Measurements from ENCODE around the gene MISFA. TPM values are rescaled to one million over a fixed set of nuclear protein-coding genes. Genes with fewer than 3 reads are reported as not detected.

MISFA gene
- total RNA-seq, 1 experiment from 2014 or later: 3.7 TPM

GRCh38 chr11:18581825-18582224 is 17.8 kb upstream of the MISFA start:
- Histone ChIP-seq H3K9me3 (ENCODE audit: control insufficient read depth, low read depth, low read length) (no peaks in the 10 kb centered on the region), H3K4me2 (ENCODE audit: insufficient read depth, insufficient read length, low read length) (no peak overlapping the region), H3K4ac (ENCODE audit: low read depth, low read length) (no peak overlapping the region), H2BK15ac (ENCODE audit: low read depth, low read length) (no peak overlapping the region), H3T11ph (ENCODE audit: low read length) (no peak overlapping the region), H3K9ac (ENCODE audit: extremely low read depth, insufficient read length, low read length) (no peak overlapping the region), H2AK5ac (ENCODE audit: insufficient read length, low read length) (no peak overlapping the region), H2BK120ac (ENCODE audit: low read depth, low read length, poor library complexity, severe bottlenecking) (no peak overlapping the region), H3K79me1 (ENCODE audit: insufficient read depth, low read depth, low read length, poor library complexity, severe bottlenecking) (no peaks in the 10 kb centered on the region), H3K23me2 (ENCODE audit: insufficient read length, low read depth, low read length, poor library complexity, severe bottlenecking) (no peaks in the 10 kb centered on the region), H3K18ac (ENCODE audit: insufficient read length, low read depth, low read length) (no peak overlapping the region), H3K27me3 (ENCODE audit: insufficient read depth, low read length) (no peaks in the 10 kb centered on the region), H2BK5ac (ENCODE audit: insufficient read length, low read length) (no peak overlapping the region), H4K8ac (replicated peaks; ENCODE audit: insufficient read length, low read depth, low read length) (no peak overlapping the region), H3K56ac (ENCODE audit: insufficient read length, low read depth, low read length) (no peak overlapping the region), H2AFZ (ENCODE audit: low read length) (no peak overlapping the region), H3K23ac (ENCODE audit: insufficient read length, low read depth, low read length) (no peak overlapping the region), H3K27ac (ENCODE audit: insufficient read length, low read depth, low read length) (no peak overlapping the region), H3K79me2 (ENCODE audit: insufficient read depth, low read length) (no peaks in the 10 kb centered on the region), H3K4me1 (ENCODE audit: insufficient read depth, low read length) (no peaks in the 10 kb centered on the region), H2BK12ac (ENCODE audit: insufficient read length, low read depth, low read length) (no peak overlapping the region), H2BK20ac (ENCODE audit: low read depth, low read length, poor library complexity, severe bottlenecking) (no peak overlapping the region), H4K5ac (ENCODE audit: insufficient read length, low read depth, low read length) (no peak overlapping the region), H3K14ac (ENCODE audit: insufficient read depth, low read length) (no peak overlapping the region), H4K20me1 (ENCODE audit: control insufficient read depth, insufficient read depth, insufficient read length) (no peaks in the 10 kb centered on the region), H4K91ac (ENCODE audit: insufficient read length, low read depth, low read length) (no peak overlapping the region)
- TF ChIP-seq CTCF (conservative IDR thresholded peaks at IDR 0.05): no peak
- WGBS (ENCODE audit: extremely low coverage, insufficient read length, low lambda C conversion rate): no CpG with 5 or more reads among the region's 1 CpG
- H3K4me3 Mint-ChIP-seq: no peak overlapping the region
- no peak for DNase-seq
- no peaks in the 10 kb centered on the region for H3K27me3 Mint-ChIP-seq (ENCODE audit: low read depth)
- H3K4me1 Mint-ChIP-seq: peaks cover 0 to 3% of the 10 kb centered on the region in 2 experiments; a peak in 2 of 4 replicates
- no peak overlapping the region for H3K27ac Mint-ChIP-seq
- H3K9me3 Mint-ChIP-seq: no peaks in the 10 kb centered on the region
- peaks cover 0 to 9% (median 7%) of the 10 kb centered on the region in 3 experiments; a peak in 3 of 7 replicates for H3K36me3 Mint-ChIP-seq (ENCODE audit: insufficient read depth in 1 of 3, low read depth in 3 of 3)

Data from H9 (cell line).